A204.1 (cell line): ENCODE results near the gene KCTD4.

Experiments
- FAIRE-seq: peaks from 2 replicates; lab custom pipeline; 2012; peaks lifted over from hg19 to GRCh38; lab: Jason Lieb, UNC

KCTD4 gene

DNA sequence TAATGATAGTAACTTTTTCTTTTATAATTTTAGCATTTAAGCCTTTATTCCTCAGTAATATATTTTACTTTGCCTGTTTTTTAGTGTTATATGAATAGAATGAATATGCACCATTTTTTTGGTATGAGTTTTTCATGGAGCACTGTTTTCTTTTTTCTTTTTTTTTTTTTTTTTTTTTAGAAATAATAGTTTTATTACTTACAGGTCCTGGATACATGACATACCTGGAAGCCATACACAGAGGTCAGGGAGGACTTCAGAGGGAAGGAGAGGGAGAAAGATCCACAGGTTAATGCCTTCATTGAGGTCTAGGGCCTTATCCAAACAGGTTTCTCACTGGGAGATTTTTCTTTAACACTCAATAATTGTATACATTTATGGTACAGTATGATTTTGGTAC is 26.4 kb downstream of the KCTD4 start:
- peak; percentile 11 for FAIRE-seq

DNA sequence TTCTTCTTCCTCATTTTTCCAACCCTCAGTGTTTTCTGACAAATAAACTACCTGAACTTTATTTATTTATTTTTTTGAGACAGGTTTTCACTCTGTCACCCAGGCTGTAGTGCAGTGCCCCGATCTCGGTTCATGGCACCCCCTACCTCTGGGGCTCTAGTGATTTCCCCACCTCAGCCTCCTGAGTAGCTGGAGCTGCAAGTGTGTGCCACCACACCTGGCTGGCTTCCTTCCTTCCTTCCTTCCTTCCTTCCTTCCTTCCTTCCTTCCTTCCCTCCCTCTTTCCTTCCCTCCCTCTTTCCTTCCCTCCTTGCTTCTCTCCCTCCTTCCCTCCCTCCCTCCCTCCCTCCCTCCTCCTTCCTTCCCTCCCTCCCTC is 32.3 kb downstream of the KCTD4 start:
- FAIRE-seq = no peak

DNA sequence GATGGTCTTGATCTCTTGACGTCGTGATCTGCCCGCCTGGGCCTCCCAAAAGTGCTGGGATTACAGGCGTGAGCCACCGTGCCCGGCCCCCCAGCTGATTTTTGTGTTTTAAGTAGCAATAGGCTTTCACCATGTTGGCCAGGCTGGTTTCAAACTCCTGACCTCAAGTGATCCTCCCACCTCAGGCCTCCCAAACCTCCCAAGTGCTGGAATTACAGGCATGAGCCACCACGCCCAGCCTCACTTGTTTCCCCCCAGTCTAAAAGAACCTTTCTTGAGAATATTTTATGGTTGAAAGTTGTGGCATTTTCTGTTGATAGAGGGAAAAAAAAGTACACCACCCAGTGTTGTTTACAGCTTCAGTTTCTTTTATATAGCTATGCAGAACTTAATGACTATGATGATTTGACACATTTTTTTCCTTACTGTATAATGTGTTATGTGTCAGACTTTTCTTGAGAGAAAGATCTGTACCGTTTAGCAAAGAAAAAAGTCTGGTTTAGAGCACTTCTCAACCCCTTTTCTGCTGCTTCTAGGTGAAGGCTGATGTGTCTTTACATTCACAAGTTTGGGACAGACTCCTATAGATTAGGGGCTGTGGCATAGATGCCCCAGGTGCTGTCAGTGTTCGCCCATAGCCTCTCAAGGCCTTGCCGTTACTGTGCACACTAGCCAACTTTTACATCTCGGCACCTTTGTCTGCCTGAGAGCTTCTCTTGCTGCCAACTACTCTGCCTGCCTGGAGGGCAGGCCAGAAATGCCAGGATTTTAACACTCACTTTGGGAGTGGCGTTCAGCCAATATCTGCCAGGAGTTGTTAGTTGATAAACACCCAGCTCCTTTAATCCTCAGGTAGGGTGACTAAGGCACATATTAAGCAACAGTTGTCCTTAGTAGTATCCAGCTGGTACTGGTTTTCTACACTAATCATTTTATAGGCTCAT is 33.0 kb downstream of the KCTD4 start:
- FAIRE-seq = no peak

DNA sequence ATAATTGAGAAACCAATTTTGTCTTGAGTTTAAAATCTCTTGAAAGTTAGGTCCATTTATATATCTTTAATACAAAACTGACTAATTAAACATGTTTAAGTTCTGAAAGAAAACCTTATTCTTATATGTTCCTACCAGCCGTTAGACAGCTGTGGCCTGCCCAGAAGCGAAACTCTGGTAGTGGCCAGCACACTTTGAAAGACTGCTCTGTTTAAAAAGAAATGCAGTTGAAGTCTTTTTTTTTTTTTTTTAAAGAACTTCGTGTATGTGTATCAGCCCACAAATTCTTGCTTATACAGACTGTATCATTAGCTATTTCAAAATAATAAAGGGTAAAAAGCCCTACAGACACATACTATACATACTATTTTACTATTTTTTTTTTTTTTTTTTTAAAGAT is 34.0 kb downstream of the KCTD4 start:
- FAIRE-seq = no peak

DNA sequence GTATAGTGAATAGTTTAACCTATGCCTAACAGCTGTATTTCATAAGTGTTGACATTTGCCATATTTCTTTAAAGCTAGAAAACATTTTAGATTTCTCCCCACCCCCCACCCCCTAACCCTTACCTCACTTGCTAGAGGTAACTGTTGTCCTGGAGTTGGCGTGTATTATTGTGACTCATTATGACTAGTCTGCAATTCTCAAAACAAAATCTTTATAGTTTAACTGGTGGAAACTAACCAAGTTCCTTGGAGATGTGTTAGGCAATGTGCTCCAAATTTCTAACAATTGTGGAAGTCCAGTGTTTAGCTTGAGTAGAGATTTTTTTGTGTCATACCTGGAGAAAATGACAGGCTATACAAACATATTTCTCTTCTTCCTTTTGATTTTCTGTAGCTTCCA is 38.0 kb downstream of the KCTD4 start:
- FAIRE-seq = no peak

DNA sequence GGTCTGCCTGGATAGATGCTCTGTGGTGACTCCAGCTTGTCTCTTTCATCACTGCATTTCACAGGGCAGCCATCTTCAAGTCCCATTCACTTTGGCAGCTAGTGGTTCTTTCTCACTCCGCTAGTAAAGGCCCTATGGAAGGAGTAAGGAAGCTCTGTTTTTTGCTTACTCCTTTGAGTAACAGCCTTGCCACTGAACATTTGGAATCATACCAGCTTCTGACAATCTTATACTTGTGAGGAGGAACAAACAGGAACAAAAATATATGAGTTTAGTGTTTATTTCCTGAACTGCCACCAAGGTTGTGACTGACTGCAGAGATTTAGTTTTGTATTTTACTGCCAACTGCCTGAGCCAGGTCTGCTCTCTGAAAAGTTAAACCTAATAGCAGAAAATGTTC is 38.7 kb downstream of the KCTD4 start:
- no peak for FAIRE-seq

DNA sequence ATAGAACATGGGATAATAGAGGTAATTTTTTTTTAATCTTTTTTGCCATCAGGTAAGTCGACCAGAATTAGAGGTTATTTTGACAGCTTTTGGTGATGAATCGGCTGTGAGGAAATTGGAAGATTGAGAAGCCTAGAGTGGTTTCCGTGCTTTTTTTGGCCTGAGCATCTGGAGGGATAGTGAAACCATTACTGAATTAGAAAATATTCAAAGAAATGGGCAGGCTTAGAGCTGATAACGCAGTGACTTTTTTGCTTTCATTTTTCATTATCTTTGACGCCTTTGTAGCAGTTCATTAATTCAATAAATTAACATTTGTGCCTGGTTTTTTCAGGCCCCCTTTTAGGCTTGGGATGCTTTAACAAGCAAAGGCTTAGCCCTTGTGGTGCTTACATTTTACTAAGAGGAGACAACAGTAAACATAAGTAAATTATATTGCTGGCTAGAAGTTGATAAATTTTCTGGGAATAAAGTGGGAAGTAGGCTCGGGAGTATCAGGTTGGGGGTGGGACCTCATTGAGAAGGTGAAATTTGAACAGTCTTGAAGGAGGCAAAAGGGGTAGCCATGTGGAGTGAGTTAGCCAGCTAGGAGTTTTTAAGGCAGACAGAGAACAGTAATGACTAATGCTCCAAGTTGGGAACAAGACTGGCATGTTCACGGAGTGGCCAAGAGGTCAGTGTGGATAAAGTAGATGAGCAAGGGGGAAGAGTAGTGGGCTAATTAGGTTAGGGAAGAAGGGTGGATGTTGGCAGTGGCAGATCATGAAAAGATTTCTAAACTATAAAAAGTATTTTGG is 44.1 kb downstream of the KCTD4 start:
- no peak for FAIRE-seq

DNA sequence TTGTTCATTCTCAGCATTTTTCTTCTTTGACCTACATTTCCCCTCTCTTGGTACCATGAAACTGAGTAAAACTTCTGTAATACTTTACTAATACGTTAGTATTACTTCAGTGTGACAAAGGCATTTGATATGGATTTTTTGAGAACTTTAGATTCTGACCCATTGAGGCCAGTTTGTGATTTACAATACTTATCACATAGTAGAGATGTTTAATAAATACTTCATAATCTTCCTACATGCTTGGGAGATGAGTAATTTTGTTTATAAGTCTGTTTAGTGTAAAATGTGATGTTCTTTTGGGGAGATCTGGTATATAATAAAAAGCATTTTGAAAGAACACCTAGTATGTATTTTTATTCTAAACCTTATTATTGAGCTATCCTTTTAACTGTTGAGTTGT is 50.9 kb downstream of the KCTD4 start:
- no peak for FAIRE-seq

DNA sequence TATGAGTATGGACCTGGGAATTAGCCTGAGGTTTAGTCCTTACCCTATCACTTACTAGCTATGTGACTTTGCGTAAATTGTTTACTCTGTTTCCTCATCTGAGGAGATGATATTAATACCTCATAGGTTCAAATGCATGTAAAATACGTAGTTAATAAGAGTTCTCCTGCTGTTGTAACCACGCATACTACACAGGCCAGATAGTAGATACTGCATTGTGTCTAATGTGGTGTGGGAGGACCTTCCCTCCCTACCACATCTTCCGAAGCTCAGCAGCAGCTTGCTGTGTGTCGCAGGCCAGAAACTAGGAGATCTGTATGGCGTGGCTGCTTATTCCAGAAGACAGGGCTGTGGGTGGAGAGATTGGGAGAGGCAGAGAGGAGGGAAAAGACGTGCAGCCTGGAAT is 57.5 kb downstream of the KCTD4 start:
- no peak for FAIRE-seq
